ENCODE results near the gene FAM114A2. TPM values are rescaled to one million over a fixed set of nuclear protein-coding genes. Genes with fewer than 3 reads are reported as not detected.
A peak's percentile ranks its signal among the peaks of the same experiment; 100 is the strongest.

FAM114A2 gene
- total RNA-seq, 1 donor from 2014 or later: 32.3 TPM

- Histone ChIP-seq H3K4me1 (peaks cover 2% of the 10 kb centered on the region), H3K9me3 (replicated peaks) (no peaks in the 10 kb centered on the region), H3K36me3 (no peaks in the 10 kb centered on the region), H3K27me3 (ENCODE audit: low read depth) (no peaks in the 10 kb centered on the region), H3K4me3 (no peak overlapping the region), H3K27ac (replicated peaks) (no peak overlapping the region)
- no peak for DNase-seq
- intact Hi-C loops (cut with micrococcal nuclease): loop anchor here (5.0 kb wide), 1 partner anchor 472 kb away; no protein-coding TSS in a partner anchor
- TF ChIP-seq CTCF (IDR thresholded peaks at IDR 0.05; ENCODE audit: borderline replicate concordance): no peak
These were observed 69.2 kb downstream of the FAM114A2 start for GRCh38 chr5:153969563-153969895.

GRCh38 chr5:153968761-153969562 lies 69.7 kb downstream of the FAM114A2 start:
- intact Hi-C loops (cut with micrococcal nuclease): loop anchor here (5.0 kb wide), 1 partner anchor 472 kb away; no protein-coding TSS in a partner anchor
- no peak for DNase-seq

GRCh38 chr5:153964880-153965645 lies 73.6 kb downstream of the FAM114A2 start:
- H3K36me3 ChIP-seq: no peaks in the 10 kb centered on the region
- H3K9me3 ChIP-seq (replicated peaks): no peaks in the 10 kb centered on the region
- H3K27me3 ChIP-seq (ENCODE audit: low read depth): no peaks in the 10 kb centered on the region
- no peak for DNase-seq
- H3K4me3 ChIP-seq: peak overlapping the region; percentile 30
- H3K27ac ChIP-seq (replicated peaks): no peak overlapping the region
- peak; percentile 88 for TF ChIP-seq CTCF (IDR thresholded peaks at IDR 0.05; ENCODE audit: borderline replicate concordance)
- H3K4me1 ChIP-seq: peaks cover 2% of the 10 kb centered on the region
- intact Hi-C loops (cut with micrococcal nuclease): loop anchor here (2.0 to 5.0 kb wide), 2 partner anchors 468 to 1432 kb away; no protein-coding TSS in a partner anchor

More at GRCh38 chr5:153968761-153969562, 69.7 kb downstream of the FAM114A2 start:
- no peaks in the 10 kb centered on the region for H3K9me3 ChIP-seq (replicated peaks)
- H3K27me3 ChIP-seq (ENCODE audit: low read depth): no peaks in the 10 kb centered on the region
- H3K27ac ChIP-seq (replicated peaks): no peak overlapping the region
- H3K4me1 ChIP-seq: peaks cover 2% of the 10 kb centered on the region
- TF ChIP-seq CTCF (IDR thresholded peaks at IDR 0.05; ENCODE audit: borderline replicate concordance): no peak
- no peaks in the 10 kb centered on the region for H3K36me3 ChIP-seq
- no peak overlapping the region for H3K4me3 ChIP-seq

GRCh38 chr5:153964191-153964879 lies 74.4 kb downstream of the FAM114A2 start:
- no peak overlapping the region for H3K4me3 ChIP-seq
- intact Hi-C loops (cut with micrococcal nuclease): loop anchor here (2.0 kb wide), 1 partner anchor 1432 kb away; no protein-coding TSS in a partner anchor
- TF ChIP-seq CTCF (IDR thresholded peaks at IDR 0.05; ENCODE audit: borderline replicate concordance): no peak
- DNase-seq: no peak
- no peaks in the 10 kb centered on the region for H3K27me3 ChIP-seq (ENCODE audit: low read depth)
- no peak overlapping the region for H3K27ac ChIP-seq (replicated peaks)
- H3K4me1 ChIP-seq: peaks cover 2% of the 10 kb centered on the region
- H3K36me3 ChIP-seq: no peaks in the 10 kb centered on the region
- no peaks in the 10 kb centered on the region for H3K9me3 ChIP-seq (replicated peaks)

Data from left ventricle myocardium inferior (tissue), 1 donor.